IPS DF 4.7 (cell line): ENCODE measurements around the gene C1orf35.
A peak's percentile ranks its signal among the peaks of the same experiment; 100 is the strongest.

Experiments
- DNase-seq: peaks from one replicate; pipeline ENCODE4 v3.0.0-alpha.2; 2013; ENCODE audit warnings: low spot score; ENCODE audit errors: extremely low read depth

Gene C1orf35

DNA sequence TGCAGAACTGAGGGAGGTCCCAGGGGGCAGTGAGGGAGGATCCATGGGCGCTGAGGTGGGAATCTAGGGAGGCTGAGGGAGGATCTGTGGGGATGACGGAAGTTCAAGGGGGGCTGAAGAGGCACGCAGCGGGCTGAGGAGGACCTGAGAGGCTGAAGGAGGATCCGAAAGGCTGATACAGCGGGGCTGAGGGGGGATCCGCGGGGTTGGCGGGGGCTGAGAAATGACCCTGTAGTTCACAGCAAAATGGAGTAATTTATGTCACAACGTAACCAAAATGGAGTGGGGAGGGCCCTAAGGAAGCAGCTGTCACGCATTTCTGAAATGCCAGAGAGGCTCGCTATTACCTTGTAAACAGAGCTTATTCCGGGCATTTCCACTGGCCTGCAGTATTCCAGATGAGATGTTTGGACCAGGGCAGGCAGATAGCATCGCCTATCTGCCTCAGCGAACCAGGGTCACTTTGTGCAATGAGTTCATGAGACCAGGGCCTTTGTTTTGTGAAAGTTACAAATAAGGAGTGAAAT is 6.9 kb upstream of the C1orf35 start:
- DNase-seq = no peak

DNA sequence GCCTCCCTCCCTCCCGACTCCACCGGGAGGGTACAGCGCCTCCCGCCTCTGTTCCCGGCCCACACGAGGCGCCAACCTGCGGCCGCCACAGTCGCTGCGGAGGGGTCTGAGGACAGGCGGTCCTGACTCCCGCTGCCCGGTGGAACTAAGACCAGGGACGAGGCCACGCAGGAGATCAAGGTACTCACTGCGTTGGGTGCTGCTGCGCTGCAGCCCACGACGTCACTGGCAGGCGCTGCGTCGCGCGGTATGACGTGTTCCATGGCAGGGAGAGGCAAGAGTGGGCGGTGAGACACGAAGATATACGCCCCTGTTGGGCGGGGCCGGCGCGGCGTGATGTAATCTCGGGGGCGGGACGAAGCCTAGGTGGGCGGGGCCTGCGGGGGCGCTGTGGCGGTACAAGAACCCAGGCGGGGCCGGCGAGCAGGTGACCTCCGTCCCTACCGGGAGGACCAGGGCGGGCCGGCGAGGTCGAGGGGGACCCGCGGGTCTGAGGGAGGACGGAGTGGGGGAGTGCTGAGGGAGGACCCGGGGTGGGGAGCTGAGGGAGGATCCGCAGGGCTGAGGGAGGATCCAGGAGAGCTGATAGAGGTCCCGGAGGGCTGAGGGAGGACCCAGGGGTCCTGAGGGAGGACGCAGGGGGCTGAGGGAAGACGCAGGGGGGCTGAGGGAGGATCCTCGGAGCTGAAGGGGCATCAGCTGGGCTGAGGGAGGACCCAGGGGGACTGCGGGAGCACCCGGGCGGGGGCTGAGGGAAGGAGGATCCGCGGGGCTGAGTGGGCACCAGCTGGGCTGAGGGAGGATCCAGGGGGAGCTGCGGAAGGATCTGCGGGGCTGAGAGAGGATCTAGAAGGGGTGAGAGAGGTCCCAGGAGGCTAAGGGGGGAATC is 6.2 kb upstream of the C1orf35 start, which contains the start of gene MRPL55:
MRPL55 (minus strand) TSS at position 227 of the 889 bp plus-strand sequence. CDS start 1,039 bp downstream, outside the sequence.
- DNase-seq = peak; percentile 41

DNA sequence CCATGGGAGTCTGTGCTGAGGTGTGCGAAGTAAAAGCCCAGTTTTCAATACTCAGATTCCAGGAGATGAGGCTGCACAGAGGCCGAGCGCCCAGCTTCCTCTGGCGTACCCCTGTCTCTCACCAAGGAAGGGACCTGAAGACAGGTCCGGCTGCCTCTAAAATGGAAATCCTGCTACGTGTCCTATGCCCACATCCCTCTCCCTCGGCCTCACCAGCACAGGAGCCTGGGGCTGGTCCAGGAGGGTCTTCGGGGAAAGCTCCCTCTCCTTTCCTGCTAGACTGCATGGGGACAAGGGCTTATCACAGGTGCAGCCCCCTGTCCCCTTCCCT is 5.6 kb upstream of the C1orf35 start:
- DNase-seq = no peak

DNA sequence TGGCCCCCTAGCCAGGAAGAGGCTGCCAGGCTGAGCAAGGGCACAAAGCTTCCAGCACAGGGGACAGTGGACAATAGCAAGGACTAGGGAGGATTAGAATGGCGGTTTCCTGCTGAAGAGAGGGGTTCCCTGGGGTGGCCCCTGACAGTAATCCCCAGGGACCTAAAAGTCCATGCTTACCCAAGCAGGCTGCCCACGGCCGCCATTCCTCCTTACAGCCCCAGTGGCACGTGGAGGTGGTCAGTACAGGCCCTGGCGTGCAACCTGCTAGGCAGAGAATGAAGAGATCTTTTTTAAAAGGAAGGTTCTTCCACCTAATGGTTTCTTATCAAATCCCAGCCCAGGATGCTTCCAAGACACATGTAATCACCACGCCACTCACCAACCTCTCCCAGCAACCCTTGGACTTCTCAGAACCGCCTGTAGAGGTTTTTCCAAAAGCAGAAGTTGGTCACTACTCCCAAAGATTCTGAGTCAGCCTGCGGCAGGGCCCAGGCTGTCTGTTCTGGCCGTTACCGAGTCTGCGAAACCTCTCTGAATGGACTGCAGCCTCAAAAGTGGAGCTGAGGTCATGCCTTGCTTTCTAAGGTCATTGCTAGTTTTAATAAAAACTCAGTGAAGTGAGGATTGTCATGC is 5.0 kb upstream of the C1orf35 start:
- DNase-seq = no peak

DNA sequence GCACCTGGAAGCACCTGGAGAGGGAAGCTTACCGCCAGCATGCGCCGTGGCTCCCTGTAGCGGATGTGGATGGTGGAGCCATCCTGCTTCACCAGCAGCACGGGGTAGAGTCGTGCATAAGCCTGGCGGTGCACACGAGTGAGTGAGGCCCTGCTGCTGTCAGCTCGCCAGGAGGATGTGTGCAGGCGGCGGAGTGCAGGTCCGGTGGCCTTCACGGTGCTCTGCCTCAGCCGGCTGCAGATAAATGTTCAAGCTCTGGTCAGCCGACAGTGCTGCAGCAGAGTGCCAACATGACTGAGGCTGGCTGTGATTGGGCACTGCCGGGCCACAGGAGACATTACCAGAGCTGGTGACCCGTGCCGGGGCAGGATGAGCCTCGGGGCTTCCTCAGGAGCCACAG is 4.5 kb upstream of the C1orf35 start:
- DNase-seq = no peak

DNA sequence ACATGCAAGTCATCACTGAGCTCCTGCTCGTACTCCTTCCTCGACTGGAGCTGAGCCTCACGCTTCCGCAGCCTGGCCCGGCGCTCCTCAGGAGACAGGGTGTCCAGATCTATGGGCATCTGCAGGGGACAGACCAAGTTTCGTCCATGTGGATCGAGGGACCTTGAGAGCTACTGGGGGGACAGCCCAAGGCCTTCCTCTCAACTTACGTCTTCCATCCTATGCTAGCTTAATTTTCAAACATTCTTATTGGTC is 3.6 kb upstream of the C1orf35 start:
- no peak for DNase-seq

DNA sequence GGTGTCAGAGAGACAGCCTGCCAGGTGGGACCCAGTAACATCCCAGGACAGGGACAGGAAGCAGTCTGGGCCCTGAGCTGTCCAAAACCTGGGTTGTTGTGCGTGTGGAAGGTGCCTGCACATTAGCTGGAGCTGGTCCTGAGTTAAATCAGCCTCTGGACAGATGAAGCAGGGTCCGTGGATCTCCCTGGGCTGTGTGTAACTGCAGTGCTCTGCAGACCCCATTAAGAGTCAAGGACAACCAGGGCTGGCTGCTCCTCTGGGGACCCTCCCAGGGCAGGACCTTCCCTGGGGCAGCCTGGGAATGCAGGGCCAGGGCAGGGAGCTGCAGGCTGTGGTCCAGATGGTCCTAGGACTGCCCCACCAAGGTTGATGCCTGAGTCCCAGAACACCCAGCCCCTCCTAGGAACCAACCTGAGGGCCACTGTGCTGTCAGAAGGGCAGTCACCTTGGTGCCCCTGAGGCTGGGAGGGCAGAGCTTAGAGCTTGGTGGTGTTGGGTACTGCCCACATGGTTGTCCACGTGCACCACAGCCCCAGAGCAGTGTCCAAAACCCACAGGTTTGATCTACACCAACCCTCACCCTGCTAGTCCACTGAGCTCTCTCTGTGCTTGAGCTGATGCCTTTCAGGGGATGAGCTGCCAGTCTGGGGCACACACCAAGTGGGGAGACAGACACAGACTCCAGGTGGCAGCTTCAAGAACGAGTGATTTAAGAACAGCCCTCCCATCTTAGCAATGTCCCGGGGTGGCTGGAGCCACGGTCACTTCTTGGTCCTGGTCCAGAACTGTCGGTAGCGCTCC is 3.1 kb upstream of the C1orf35 start:
- DNase-seq = no peak

DNA sequence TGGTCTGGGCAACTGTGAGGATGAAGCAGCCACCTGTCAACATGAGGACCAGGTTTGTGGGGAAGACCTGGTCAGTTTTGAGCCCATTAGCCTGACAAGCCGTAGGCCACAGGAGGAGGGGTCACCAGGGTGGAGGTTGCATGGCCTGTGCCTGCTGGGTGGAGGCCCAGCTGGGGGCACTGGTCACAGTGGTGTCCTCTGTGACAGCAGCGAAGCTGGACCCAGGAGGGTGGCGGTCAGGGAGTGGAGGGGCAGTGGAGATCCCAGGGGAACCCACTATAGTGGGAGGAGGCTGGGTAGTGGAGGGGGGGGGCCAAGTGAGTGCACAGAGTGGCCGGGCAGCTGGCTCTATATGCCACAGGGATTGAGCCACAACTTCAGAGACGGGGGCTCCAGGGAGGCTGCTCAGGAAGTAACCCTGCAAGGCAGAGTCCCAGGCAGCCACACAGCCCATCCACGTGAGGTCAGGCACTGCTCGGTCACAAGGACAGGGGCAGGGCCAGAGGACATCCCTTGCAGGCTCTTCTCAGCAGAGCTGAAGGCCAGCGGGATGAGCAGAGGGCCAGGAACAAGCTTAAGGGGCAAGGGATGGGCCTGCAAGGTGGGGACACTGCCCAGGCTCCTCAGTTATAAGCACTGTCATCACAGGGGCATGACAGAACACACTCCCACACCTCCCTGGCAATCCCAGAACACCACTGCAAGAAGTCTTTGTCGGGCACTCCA is 2.3 kb upstream of the C1orf35 start:
- no peak for DNase-seq

DNA sequence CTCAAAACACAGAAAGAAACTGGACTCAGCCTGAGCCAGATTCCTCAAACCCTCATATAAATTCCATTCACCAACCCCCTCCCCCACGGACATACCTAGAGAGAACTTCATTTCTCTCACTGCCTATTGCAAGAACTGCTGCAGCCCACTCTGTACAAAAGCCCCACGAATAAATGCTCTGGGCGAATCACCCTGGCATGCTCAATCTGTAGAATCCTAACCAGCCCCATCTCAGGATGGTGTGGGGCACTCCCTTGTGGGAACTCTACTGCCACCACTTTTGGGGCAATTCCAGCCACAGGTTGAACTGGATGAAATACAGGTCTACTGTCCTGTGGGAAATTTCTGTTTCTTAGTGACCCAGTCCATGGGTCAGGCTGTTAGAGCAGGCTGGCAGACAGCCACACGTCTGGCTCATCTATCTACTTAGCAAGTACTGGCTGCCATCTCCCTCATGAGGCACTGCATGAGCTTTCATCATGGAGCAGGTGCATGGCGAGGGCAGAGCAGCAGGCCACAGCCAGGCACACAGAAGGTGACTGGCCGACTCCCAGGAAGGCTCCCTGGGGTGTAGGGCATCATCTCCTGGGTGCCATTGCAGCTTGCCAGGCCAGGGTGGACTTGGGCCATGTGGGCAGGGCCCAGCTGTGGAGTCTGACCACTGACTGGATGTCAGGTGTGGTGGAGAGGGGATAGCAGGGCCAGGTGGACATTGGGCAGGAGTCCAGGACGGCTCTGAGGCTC is 1.6 kb upstream of the C1orf35 start:
- DNase-seq = no peak

DNA sequence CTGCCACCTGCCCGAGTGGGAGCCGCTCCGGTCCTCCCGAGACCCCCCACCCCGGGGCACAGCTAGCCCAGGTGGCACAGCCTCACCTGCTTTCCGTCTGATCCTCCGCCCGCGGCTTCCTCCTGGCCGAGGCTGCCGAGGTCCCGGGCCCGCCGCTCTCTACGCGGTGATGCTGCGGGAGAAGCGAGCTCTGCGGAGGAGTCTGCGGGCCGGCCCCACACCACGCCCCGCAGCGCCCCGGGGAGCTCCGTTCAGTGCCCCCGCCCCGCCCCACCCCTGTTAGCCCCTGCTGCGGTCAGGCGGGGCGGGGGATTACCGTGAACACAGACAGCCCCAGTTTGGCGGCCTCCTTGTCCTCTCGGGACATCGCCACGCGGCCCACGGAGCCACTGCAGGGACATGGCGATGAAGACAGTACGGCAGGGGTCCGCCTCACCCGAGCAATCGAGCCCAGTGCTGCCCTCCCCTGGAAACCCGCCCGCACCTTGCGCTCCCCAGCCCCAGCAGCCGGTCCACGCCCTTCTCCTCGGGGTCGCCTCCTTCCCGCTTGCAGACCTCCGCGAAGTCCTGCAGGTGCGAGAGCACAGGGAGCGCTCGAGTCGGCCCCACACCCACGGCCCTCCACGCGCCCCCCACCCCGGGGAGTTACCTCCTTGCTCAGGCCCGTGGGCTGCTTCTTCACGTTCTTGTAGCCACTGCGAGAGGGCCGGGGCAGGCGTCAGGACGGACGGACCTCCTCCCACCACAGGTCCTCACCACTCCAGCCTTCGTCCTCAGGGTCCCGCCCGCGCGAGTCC is 933 bp downstream of the C1orf35 start:
- DNase-seq = no peak

DNA sequence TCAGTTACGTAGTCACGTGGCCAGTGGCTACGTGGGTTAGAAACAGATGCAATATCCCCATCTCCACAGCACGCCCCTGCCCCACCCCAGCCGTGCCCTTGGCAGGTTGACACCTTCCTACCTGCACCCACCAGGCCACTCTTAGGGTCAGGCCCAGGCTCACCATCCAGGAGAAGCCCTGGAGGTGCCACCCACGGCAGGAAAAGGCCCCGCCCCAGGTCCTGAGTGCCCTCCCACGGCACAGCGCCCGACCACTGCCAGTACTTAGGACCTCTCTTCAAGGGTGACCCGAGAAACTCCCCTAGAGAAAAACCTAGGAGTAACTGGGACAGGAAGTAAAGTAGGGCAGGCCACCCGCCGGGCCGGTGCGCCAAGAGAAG is 1.5 kb downstream of the C1orf35 start:
- no peak for DNase-seq

DNA sequence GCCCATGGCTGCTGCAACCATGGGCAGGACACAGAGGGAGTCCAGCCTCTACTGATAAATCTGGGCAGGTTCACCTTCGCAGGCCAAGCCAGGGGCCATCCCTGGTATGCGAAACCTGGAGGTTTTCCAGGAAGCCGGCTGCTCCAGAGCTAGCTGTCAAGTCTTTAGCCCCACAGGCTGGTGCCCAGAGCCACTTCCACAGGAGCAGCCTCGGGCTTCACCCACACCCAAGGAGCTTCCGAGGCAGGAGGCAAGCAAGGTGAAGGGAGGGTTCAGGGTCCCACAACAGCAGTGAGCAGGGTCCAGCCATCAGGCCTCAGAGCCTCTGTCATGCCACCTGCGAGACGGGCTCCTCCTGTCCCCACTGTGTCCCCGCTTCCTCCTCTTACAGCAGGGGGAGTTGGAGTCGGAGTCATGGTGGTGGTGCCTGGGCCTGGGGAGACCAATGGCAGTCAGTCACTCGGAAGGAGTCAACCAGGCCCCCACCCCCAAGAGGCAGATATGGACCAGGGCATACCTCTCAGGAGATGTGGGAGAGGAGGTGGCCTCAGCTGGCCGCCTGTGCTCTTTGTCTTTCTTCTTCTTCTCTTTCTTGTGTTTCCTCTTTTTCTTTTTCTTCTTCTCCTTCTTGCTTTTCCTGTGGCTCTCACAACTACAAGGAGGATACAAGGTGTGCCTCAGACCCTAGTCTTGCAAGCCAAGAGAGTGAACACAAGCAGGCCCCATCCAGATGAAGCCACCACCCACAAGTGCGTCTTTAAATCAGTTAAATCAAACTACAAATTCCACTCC is 2.1 kb downstream of the C1orf35 start:
- no peak for DNase-seq

DNA sequence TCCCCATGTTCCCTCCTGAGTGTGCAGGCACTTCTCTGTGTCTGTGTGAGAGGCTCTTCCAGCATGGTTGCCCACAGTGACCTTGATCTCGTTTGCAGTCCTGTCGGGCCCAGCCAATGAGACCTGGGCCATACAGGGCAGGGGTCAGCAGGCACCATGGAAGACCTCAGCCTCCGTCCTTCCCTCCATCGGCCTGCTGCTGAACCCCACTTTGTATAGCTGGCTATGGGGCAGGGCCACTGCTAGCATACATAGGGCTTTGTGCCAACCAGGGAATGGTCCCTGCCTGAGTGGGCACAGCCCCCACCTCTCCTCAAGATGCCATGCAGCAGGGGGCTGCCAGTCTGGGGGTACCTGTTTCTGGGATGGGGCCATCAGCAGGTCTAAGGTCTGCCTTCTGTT is 3.8 kb downstream of the C1orf35 start:
- no peak for DNase-seq

DNA sequence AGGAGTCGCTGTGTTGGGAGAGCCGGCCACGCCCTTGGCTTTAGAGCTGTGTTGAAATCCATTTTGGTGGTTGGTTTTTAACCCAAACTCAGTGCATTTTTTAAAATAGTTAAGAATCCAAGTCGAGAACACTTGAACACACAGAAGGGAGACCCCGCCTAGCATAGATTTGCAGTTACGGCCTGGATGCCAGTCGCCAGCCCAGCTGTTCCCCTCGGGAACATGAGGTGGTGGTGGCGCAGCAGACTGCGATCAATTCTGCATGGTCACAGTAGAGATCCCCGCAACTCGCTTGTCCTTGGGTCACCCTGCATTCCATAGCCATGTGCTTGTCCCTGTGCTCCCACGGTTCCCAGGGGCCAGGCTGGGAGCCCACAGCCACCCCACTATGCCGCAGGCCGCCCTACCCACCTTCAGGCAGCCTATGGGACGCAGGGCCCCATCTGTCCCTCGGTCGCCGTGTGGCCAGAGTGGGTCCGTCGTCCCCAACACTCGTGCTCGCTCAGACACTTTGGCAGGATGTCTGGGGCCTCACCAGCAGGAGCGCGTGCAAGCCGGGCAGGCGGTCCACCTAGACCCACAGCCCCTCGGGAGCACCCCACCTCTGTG is 4.7 kb downstream of the C1orf35 start:
- no peak for DNase-seq

DNA sequence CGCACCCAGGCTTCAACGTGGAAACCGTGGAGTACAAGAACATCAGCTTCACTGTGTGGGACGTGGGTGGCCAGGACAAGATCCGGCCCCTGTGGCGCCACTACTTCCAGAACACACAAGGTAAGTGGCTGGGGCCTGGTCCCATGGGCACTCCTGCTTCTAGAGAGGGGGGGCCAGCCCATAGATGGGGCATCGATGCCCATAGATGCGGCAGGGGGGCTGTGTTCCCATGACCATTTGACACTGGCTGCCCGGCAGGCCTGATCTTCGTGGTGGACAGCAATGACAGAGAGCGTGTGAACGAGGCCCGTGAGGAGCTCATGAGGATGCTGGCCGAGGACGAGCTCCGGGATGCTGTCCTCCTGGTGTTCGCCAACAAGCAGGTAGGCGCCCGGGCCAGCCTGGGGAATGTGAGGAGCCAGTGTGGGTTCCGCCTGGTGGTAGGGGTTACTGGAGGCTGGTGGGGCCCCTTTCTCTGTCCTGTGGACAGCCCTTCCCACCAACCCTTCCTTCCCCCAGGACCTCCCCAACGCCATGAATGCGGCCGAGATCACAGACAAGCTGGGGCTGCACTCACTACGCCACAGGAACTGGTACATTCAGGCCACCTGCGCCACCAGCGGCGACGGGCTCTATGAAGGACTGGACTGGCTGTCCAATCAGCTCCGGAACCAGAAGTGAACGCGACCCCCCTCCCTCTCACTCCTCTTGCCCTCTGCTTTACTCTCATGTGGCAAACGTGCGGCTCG is 5.6 kb downstream of the C1orf35 start:
- no peak for DNase-seq

DNA sequence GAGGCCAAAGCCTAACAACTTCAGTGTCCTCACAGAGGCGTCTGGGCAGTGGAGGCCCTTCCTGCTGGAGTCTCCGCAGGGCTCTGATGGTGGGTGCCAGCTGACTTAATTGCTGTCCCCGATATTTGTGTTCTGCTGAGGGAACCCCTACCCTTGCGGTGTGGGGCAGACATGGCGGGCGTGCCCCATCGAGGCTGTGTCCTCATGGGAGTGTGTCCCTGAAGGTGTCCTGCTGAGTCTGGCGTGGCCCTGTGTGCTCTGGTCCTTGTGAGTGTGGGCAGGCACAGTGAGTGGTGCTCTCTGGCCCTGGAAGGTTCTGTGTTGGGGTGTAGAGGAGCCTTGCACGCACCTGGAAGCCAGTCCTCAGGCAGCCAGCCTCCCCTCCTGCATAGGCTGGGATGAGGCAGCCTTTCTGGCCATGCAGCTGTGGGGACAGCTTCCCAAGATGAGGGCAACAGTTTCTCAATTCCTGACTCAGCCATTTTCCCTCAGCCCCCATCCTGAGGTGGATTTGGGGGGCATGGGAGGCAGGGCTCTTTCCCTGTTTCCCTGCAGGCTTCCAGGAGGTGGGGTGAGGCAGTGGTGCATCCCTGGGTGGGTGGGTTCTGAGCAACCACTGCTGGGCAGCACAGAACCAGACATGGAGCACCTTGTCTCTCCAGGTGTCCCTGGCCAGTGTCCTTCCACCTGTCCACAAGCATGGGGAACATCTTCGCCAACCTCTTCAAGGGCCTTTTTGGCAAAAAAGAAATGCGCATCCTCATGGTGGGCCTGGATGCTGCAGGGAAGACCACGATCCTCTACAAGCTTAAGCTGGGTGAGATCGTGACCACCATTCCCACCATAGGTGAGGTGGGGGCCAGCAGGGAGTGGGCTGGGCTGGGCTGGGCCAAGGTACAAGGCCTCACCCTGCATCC is 6.5 kb downstream of the C1orf35 start:
- DNase-seq = no peak

DNA sequence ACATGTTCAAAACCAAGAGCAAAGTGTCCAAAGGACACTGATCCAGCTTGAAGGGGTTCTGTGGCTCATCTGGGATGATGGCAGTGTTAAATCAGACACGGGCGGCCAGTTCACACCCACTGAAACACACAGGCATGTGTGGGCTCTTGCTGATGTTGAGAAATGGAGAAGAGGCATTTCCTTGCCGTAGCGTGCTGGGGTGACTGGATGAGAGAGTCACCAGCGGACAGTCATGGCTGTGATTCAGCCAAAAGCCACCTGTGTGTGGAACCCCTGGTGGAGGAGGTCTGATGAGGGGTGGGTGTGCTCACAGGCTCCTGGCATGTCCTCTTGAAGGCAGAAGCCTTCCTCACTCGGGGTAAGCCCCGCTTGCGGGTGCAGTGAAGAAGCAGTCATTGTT is 7.2 kb downstream of the C1orf35 start:
- DNase-seq = no peak
